HuH-7.5 (cell line): ENCODE data around the gene GLDN.
"Not testable (repeated sequence)": the region's sequence is repeated elsewhere in the genome, so short reads cannot be mapped to it uniquely, and the experiment has no call there.

Experiments used
- DNase-seq: peaks from one replicate; pipeline ENCODE4 v3.0.0; 2011; ENCODE audit warnings: low spot score

Gene GLDN

GRCh38 chr15:51446029-51446744, 104.7 kb downstream of the GLDN start:
- not testable (repeated sequence) for DNase-seq

GRCh38 chr15:51447855-51448621, 106.6 kb downstream of the GLDN start:
- DNase-seq, result no peak

- DNase-seq, result no peak
Measured at GRCh38 chr15:51448622-51449399, 107.4 kb downstream of the GLDN start.

- no peak for DNase-seq
Measured at GRCh38 chr15:51450001-51450400, 108.5 kb downstream of the GLDN start.
